Tibial nerve (tissue), 4 donors: ENCODE data around the gene CCDC171.

Experiments used
- CTCF ChIP-seq, 5 experiments: fragments of 200-600 bp in 3 of 5; fragments of 450-650 bp in 2 of 5; sonication (generic) in 3 of 5; IDR thresholded peaks; one replicate each; pipeline ENCODE4 v1.5.1; 2016 to 2019; ENCODE audit warnings: antibody characterized with exemption in 5 of 5, mild to moderate bottlenecking in 3 of 5, moderate library complexity in 2 of 5
- EP300 ChIP-seq, 2 donors: sonication (generic); formaldehyde crosslinking; IDR thresholded peaks; one replicate each; pipeline ENCODE4 v1.6.1; 2017; ENCODE audit warnings: antibody characterized with exemption in 2 of 2, mild to moderate bottlenecking in 1 of 2
- POLR2A ChIP-seq, 2 donors: fragments of 450-650 bp; IDR thresholded peaks; one replicate each; pipeline ENCODE4 v1.6.1; 2017; ENCODE audit warnings: antibody characterized with exemption in 2 of 2, mild to moderate bottlenecking in 2 of 2, moderate library complexity in 2 of 2

- TF ChIP-seq EP300 (IDR thresholded peaks at IDR 0.05) (no peak), CTCF (IDR thresholded peaks at IDR 0.05) (no peak), POLR2A (IDR thresholded peaks at IDR 0.05) (no peak)
Measured at GRCh38 chr9:15741015-15741414, 188.2 kb downstream of the CCDC171 start.
